OCI-LY7 (cell line): ENCODE data around the gene YIPF6. TPM values are rescaled to one million over a fixed set of nuclear protein-coding genes. Genes with fewer than 3 reads are reported as not detected.

Experiments used
- BruUV-seq: library from RNA; stranded (reverse); fragments of 400-500 nt; replicated peaks from 2 replicates; lab custom pipeline; 2021; lab: Mats Ljungman, UMichigan
- CTCF ChIA-PET: fragments of 300-600 bp; sonication (Branson Sonifier 250); formaldehyde crosslinking; loops from one replicate; lab custom pipeline; 2022; ENCODE audit warnings: antibody characterized with exemption; ENCODE audit not compliant: unreplicated experiment; lab: Charles Lee
- POLR2A ChIA-PET: fragments of 300-600 bp; sonication (Branson Sonifier 250); formaldehyde crosslinking; loops from one replicate; lab custom pipeline; 2022; ENCODE audit warnings: antibody characterized with exemption; lab: Charles Lee
- DNase-seq: peaks from one replicate; pipeline ENCODE4 v3.0.0-alpha.2; 2015; ENCODE audit warnings: low spot score
- H2AFZ ChIP-seq: fragments of 200-600 bp; sonication (generic), shearing (Covaris generic); 2 replicates; pipeline ENCODE4 v1.6.1; 2014; ENCODE audit warnings: mild to moderate bottlenecking, antibody characterized with exemption, low read length, moderate library complexity
- H3K27ac ChIP-seq: fragments of 200-600 bp; sonication (generic); 2 replicates; pipeline ENCODE4 v1.5.1; 2014; ENCODE audit warnings: mixed run types, low read depth, mild to moderate bottlenecking, moderate library complexity, low read length, inconsistent platforms; ENCODE audit not compliant: poor library complexity, severe bottlenecking
- H3K36me3 ChIP-seq: fragments of 200-600 bp; sonication (generic); 2 replicates; pipeline ENCODE4 v1.6.1; 2014; ENCODE audit warnings: mild to moderate bottlenecking, antibody characterized with exemption, low read length, moderate library complexity, mixed read lengths; ENCODE audit not compliant: insufficient read depth
- H3K4me1 ChIP-seq: fragments of 200-600 bp; sonication (generic); 2 replicates; pipeline ENCODE4 v1.5.1; 2014; ENCODE audit warnings: mild to moderate bottlenecking, low read length; ENCODE audit not compliant: insufficient read depth, poor library complexity, severe bottlenecking
- H3K4me2 ChIP-seq: fragments of 200-600 bp; sonication (generic); 2 replicates; pipeline ENCODE4 v1.6.1; 2014; ENCODE audit warnings: mild to moderate bottlenecking, low read length
- H3K4me3 ChIP-seq: fragments of 200-600 bp; sonication (generic); 2 replicates; pipeline ENCODE4 v1.5.1; 2014; ENCODE audit warnings: mild to moderate bottlenecking, low read depth, low read length; ENCODE audit not compliant: poor library complexity, severe bottlenecking
- H3K79me2 ChIP-seq: fragments of 200-600 bp; sonication (generic); 2 replicates; pipeline ENCODE4 v1.6.1; 2016; ENCODE audit warnings: low read depth, mild to moderate bottlenecking, low read length, moderate library complexity, mixed read lengths; ENCODE audit not compliant: insufficient read depth
- H3K9me2 ChIP-seq: fragments of 200-600 bp; sonication (generic); 2 replicates; pipeline ENCODE4 v1.6.1; 2016; ENCODE audit warnings: mild to moderate bottlenecking, low read length, mixed read lengths; ENCODE audit not compliant: insufficient read depth
- H3K9me3 ChIP-seq: fragments of 200-600 bp; sonication (generic); 2 replicates; pipeline ENCODE4 v1.6.1; 2014; ENCODE audit warnings: mild to moderate bottlenecking, mixed run types, low read length, mixed read lengths
- H4K20me1 ChIP-seq: fragments of 200-600 bp; sonication (generic); 2 replicates; pipeline ENCODE4 v1.6.1; 2014; ENCODE audit warnings: mild to moderate bottlenecking, antibody characterized with exemption, low read length, moderate library complexity, mixed read lengths; ENCODE audit not compliant: insufficient read depth
- EZH2phosphoT487 ChIP-seq: fragments of 200-600 bp; sonication (generic); IDR thresholded peaks from 2 replicates; pipeline ENCODE4 v1.6.1; 2018; ENCODE audit warnings: low read depth, borderline replicate concordance, mild to moderate bottlenecking, mixed run types, antibody characterized with exemption, low read length, moderate library complexity, mixed read lengths
- intact Hi-C: fragments of 100-400 bp; cut with micrococcal nuclease; formaldehyde crosslinking; loops from one replicate; pipeline ENCODE4 v1.10.0; 2022; ENCODE audit not compliant: unreplicated experiment
- total RNA-seq, 2 experiments: library from RNA; depleted of rRNA in 1 of 2; stranded (reverse); fragments of >200 nt in 1 of 2; shearing (Covaris generic) in 1 of 2; gene quantifications; 2 replicates each; pipeline ENCODE4 v1.2.3, GENCODE V29; 2014 to 2022
- TF ChIP-seq, protein P1 (sequence below): fragments of 200-600 bp; sonication (generic); conservative IDR thresholded peaks from 2 replicates; pipeline ENCODE4 v1.5.1; 2014; ENCODE audit warnings: mild to moderate bottlenecking, antibody characterized with exemption, low read length, moderate library complexity, mixed read lengths

YIPF6 gene
- total RNA-seq, 2 experiments from 2014 or later: 7.2 to 14.7 TPM

DNA sequence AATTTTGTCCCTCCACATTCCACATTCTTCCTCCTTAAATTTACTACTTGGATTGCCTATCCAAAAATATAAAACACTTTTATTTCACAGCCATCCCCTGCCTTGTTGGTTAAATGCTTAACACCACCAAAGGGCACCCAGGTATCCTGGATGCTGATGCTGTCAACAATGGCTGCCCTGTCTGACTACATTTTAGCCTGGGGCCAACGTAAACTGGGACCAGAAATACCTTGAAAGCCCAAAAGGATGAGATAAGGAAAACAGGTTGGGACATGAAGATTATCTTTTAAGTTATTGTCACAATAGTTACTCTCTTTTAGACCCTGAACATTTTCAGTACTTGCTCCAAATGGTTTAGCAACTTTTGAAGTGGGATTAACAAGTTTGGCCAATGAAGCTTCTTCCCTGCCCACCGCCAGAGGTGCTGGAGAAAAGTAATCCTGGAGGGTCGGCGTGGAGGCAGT lies 775 bp upstream of the YIPF6 start:
- H3K79me2 ChIP-seq: peaks cover 11% of the 10 kb centered on the region
- H3K27ac ChIP-seq: peak overlapping the region; percentile 15
- no peaks in the 10 kb centered on the region for H3K9me2 ChIP-seq
- no peaks in the 10 kb centered on the region for H3K36me3 ChIP-seq
- DNase-seq: peak; percentile 12
- H4K20me1 ChIP-seq: no peaks in the 10 kb centered on the region
- no peaks in the 10 kb centered on the region for H3K9me3 ChIP-seq
- H3K4me2 ChIP-seq: peak overlapping the region; percentile 77
- ChIA-PET CTCF (no interaction called here), POLR2A (no interaction called here)
- H2AFZ ChIP-seq: peak overlapping the region; percentile 83
- TF ChIP-seq, protein P1, sequence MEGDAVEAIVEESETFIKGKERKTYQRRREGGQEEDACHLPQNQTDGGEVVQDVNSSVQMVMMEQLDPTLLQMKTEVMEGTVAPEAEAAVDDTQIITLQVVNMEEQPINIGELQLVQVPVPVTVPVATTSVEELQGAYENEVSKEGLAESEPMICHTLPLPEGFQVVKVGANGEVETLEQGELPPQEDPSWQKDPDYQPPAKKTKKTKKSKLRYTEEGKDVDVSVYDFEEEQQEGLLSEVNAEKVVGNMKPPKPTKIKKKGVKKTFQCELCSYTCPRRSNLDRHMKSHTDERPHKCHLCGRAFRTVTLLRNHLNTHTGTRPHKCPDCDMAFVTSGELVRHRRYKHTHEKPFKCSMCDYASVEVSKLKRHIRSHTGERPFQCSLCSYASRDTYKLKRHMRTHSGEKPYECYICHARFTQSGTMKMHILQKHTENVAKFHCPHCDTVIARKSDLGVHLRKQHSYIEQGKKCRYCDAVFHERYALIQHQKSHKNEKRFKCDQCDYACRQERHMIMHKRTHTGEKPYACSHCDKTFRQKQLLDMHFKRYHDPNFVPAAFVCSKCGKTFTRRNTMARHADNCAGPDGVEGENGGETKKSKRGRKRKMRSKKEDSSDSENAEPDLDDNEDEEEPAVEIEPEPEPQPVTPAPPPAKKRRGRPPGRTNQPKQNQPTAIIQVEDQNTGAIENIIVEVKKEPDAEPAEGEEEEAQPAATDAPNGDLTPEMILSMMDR: no peak
- no peak for TF ChIP-seq EZH2phosphoT487
- intact Hi-C loops: loop anchor here (5.0 kb wide), 1 partner anchor 329 kb away; the partner anchor contains the start of gene EFNB1
- peak overlapping the region; percentile 88 for H3K4me3 ChIP-seq
- peaks cover 7% of the 10 kb centered on the region for H3K4me1 ChIP-seq
- BruUV-seq: TSS peak; percentile 92

DNA sequence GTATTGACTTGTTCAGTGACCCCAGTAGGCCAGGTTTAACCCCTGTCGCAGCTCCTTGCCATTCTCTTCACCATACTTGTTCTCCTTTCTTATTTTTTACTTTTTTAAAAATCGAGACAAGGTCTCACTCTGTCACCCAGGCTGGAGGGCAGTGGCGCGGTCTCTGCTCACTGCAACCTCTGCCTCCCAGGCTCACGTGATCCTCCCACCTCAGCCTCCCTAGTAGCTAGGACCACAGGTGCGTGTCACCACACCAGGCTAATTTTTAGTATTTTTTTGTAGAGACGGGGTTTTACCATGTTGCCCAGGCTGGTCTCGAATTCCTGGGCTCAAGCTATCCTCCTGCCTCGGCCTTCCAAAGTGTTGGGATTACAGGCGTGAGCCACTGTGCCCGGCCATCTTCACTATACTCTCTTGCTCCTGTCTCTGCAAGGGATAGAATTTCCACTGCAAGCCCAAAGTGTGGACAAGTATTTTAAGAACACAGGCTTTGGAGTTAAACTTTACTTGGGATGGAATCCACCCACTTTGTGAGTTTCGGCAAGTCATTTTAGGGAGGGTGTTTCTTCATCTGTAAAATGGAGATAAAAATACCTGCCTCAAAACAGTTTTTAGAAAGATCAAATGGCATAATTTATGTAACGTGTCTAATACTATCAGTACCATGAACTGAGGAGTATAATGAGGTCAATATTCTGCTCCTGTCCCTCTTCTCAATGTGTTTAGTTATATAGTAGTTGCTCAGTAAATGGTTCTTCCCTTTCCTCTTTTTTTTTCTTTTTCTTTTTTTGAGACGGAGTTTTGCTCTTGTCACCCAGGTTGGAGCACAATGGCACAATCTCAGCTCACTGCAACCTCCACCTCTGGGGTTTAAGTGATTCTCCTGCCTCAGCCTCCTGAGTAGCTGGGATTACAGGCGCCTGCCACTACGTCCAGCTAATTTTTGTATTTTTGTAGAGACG lies 973 bp downstream of the YIPF6 start:
- ChIA-PET CTCF (no interaction called here), POLR2A (interaction anchor here (1.2 kb wide), 1 partner anchor 20 kb away, joined by 3 read pairs; no protein-coding TSS in a partner anchor)
- no peaks in the 10 kb centered on the region for H3K36me3 ChIP-seq
- peak overlapping the region; percentile 83; the same call in 1 of the 2 replicates for H2AFZ ChIP-seq
- no peak overlapping the region for H3K27ac ChIP-seq
- peak overlapping the region; percentile 77 for H3K4me2 ChIP-seq
- DNase-seq: no peak
- H3K9me3 ChIP-seq: no peaks in the 10 kb centered on the region
- intact Hi-C loops: loop anchor here (5.0 kb wide), 1 partner anchor 327 kb away; the partner anchor contains the start of gene EFNB1
- H3K4me3 ChIP-seq: peak overlapping the region; percentile 88
- TF ChIP-seq, protein P1: no peak
- no peak for TF ChIP-seq EZH2phosphoT487
- H3K79me2 ChIP-seq: peaks cover 11% of the 10 kb centered on the region
- H4K20me1 ChIP-seq: no peaks in the 10 kb centered on the region
- no peaks in the 10 kb centered on the region for H3K9me2 ChIP-seq
- BruUV-seq: no TSS peak
- H3K4me1 ChIP-seq: peaks cover 7% of the 10 kb centered on the region
